ENCODE measurements around the gene ATP5MC3. TPM values are rescaled to one million over a fixed set of nuclear protein-coding genes. Genes with fewer than 3 reads are reported as not detected.
A peak's percentile ranks its signal among the peaks of the same experiment; 100 is the strongest.

The ATP5MC3 gene
- total and polyA plus RNA-seq, 2 of the 13 experiments (the other 11 are each of a cell fraction or from before 2014, with no cell fraction given): 676 to 1,007 TPM

DNA sequence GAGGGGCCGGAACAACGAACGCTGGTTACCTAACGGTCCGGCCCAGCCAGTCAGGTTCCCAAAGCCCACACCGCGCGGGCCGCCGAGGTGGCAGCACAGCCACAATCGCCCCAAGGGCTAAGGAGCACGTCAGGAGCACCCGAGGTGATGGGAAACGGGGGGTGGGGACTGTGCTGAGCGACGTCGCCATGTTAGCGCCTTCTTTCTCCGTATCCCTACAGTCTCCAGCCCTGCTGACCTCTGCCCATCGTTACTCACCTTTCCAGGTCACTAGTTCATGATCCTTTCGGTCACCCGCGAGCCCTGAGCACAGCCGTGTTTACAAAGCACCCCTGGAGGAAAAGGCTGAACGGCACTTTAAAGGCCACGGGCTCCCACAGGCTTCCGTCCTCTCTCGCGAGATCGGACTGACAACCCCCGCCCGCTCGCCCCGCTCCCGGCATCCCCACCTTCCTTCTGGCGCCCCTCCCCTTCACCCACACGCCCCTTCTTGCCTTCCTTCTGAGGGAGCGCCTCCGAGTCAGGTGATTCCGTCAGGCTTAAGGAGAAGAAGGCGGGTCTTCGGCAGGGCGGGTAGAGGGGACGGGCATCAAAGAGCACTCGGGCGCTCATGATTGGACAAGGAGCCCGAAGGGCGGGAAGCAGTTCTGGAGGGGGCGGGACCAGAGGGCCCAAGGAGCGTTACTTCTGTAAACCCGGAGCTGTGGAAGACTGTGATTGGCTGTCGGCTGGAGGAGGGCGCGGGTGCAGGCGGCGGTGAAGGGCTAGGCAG lies 13.5 kb downstream of the ATP5MC3 start, which contains the start of gene ATF2 (continued):
- TF ChIP-seq ZNF337 (CRISPR knock-in tag; IDR thresholded peaks at IDR 0.05; ENCODE audit: borderline replicate concordance, low read depth) (peak; percentile 81; the same call in 1 of the 2 replicates), ZNF138 (CRISPR knock-in tag; IDR thresholded peaks at IDR 0.05; ENCODE audit: low read depth) (peak; percentile 91), ZNF234 (CRISPR knock-in tag; conservative IDR thresholded peaks at IDR 0.05) (peak; percentile 79; the same call in 1 of the 2 replicates), ZNF703 (CRISPR knock-in tag; IDR thresholded peaks at IDR 0.05; ENCODE audit: borderline replicate concordance) (no peak), RBAK (CRISPR knock-in tag; IDR thresholded peaks at IDR 0.05) (no peak), SETDB1 (CRISPR knock-in tag; IDR thresholded peaks at IDR 0.05; ENCODE audit: borderline replicate concordance) (no peak), RCOR2 (CRISPR knock-in tag; IDR thresholded peaks at IDR 0.05) (no peak), MAZ (IDR thresholded peaks at IDR 0.05; ENCODE audit: borderline replicate concordance, low read depth, low read length) (peak; percentile 86; the same call in 1 of the 2 replicates), MAZ (CRISPR knock-in tag; IDR thresholded peaks at IDR 0.05; ENCODE audit: low read depth) (peak; percentile 97), ONECUT2 (CRISPR knock-in tag; IDR thresholded peaks at IDR 0.05) (0 out of 2 replicates have a peak, but pooled peaks have one; percentile 42), IRF1 (CRISPR knock-in tag; IDR thresholded peaks at IDR 0.05; ENCODE audit: low read depth) (no peak), PRDM15 (CRISPR knock-in tag; IDR thresholded peaks at IDR 0.05) (0 out of 2 replicates have a peak, but pooled peaks have one; percentile 57), GATAD2A (CRISPR knock-in tag; IDR thresholded peaks at IDR 0.05) (peak; percentile 65), GLI4 (CRISPR knock-in tag; IDR thresholded peaks at IDR 0.05; ENCODE audit: borderline replicate concordance) (no peak), TAF1 (CRISPR knock-in tag; IDR thresholded peaks at IDR 0.05) (peak; percentile 91)
- TF ChIP-seq, protein P1, sequence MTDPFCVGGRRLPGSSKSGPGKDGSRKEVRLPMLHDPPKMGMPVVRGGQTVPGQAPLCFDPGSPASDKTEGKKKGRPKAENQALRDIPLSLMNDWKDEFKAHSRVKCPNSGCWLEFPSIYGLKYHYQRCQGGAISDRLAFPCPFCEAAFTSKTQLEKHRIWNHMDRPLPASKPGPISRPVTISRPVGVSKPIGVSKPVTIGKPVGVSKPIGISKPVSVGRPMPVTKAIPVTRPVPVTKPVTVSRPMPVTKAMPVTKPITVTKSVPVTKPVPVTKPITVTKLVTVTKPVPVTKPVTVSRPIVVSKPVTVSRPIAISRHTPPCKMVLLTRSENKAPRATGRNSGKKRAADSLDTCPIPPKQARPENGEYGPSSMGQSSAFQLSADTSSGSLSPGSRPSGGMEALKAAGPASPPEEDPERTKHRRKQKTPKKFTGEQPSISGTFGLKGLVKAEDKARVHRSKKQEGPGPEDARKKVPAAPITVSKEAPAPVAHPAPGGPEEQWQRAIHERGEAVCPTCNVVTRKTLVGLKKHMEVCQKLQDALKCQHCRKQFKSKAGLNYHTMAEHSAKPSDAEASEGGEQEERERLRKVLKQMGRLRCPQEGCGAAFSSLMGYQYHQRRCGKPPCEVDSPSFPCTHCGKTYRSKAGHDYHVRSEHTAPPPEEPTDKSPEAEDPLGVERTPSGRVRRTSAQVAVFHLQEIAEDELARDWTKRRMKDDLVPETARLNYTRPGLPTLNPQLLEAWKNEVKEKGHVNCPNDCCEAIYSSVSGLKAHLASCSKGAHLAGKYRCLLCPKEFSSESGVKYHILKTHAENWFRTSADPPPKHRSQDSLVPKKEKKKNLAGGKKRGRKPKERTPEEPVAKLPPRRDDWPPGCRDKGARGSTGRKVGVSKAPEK (CRISPR knock-in tag; IDR thresholded peaks at IDR 0.05; ENCODE audit: borderline replicate concordance): peak; percentile 18; the same call in 1 of the 2 replicates
- TF ChIP-seq, protein P2, sequence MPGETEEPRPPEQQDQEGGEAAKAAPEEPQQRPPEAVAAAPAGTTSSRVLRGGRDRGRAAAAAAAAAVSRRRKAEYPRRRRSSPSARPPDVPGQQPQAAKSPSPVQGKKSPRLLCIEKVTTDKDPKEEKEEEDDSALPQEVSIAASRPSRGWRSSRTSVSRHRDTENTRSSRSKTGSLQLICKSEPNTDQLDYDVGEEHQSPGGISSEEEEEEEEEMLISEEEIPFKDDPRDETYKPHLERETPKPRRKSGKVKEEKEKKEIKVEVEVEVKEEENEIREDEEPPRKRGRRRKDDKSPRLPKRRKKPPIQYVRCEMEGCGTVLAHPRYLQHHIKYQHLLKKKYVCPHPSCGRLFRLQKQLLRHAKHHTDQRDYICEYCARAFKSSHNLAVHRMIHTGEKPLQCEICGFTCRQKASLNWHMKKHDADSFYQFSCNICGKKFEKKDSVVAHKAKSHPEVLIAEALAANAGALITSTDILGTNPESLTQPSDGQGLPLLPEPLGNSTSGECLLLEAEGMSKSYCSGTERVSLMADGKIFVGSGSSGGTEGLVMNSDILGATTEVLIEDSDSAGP (CRISPR knock-in tag; IDR thresholded peaks at IDR 0.05; ENCODE audit: borderline replicate concordance): peak; percentile 98
